H1 (cell line): ENCODE measurements around the gene FPGS. TPM values are rescaled to one million over a fixed set of nuclear protein-coding genes. Genes with fewer than 3 reads are reported as not detected.
A peak's percentile ranks its signal among the peaks of the same experiment; 100 is the strongest.

Experiments used
- CTCF ChIA-PET: fragments of 300-600 bp; sonication (Branson Sonifier 250); formaldehyde crosslinking; loops from one replicate; lab custom pipeline; 2021; ENCODE audit not compliant: partially characterized antibody; lab: Charles Lee
- POLR2A ChIA-PET: fragments of 300-600 bp; sonication (Branson Sonifier 250); formaldehyde crosslinking; loops from one replicate; lab custom pipeline; 2021; ENCODE audit warnings: inconsistent platforms; ENCODE audit not compliant: partially characterized antibody; lab: Charles Lee
- DNase-seq, 2 experiments: peaks; one replicate each; pipeline versions ENCODE4 v3.0.0 to v3.0.0-alpha.2; 2010 to 2022; ENCODE audit warnings: low spot score in 2 of 2, low read depth in 1 of 2, mixed read lengths in 1 of 2
- FAIRE-seq: peaks from 2 replicates; lab custom pipeline; 2011; peaks lifted over from hg19 to GRCh38; lab: Jason Lieb, UNC
- H2AFZ ChIP-seq: 2 replicates; pipeline ENCODE4 v1.8.1; 2012; ENCODE audit warnings: low read length, inconsistent platforms
- H2AK5ac ChIP-seq: 2 replicates; pipeline ENCODE4 v1.6.1; 2013; ENCODE audit warnings: low read depth, low read length
- H2BK120ac ChIP-seq: replicated peaks from 2 replicates; pipeline ENCODE3; 2013; ENCODE audit warnings: low read depth, low read length, inconsistent platforms
- H2BK12ac ChIP-seq: 2 replicates; pipeline ENCODE4 v1.6.1; 2013; ENCODE audit warnings: low read depth, low read length
- H2BK15ac ChIP-seq: 2 replicates; pipeline ENCODE4 v1.6.1; 2013; ENCODE audit warnings: low read length
- H2BK20ac ChIP-seq: 2 replicates; pipeline ENCODE4 v1.6.1; 2013; ENCODE audit warnings: low read length
- H2BK5ac ChIP-seq: 2 replicates; pipeline ENCODE4 v1.6.1; 2013; ENCODE audit warnings: low read depth, low read length
- H3K14ac ChIP-seq: 2 replicates; pipeline ENCODE4 v1.6.1; 2013; ENCODE audit warnings: inconsistent platforms; ENCODE audit not compliant: insufficient read length
- H3K18ac ChIP-seq: 2 replicates; pipeline ENCODE4 v1.6.1; 2013; ENCODE audit warnings: low read length; ENCODE audit errors: extremely low read depth
- H3K23ac ChIP-seq: 2 replicates; pipeline ENCODE4 v1.6.1; 2013; ENCODE audit warnings: inconsistent platforms; ENCODE audit not compliant: insufficient read length
- H3K23me2 ChIP-seq: 2 replicates; pipeline ENCODE4 v1.6.1; 2013; ENCODE audit warnings: low read depth, low read length
- H3K27ac ChIP-seq: 2 replicates; pipeline ENCODE4 v1.6.1; 2011; ENCODE audit warnings: low read depth, low read length, inconsistent platforms
- H3K27me3 ChIP-seq, 4 experiments: replicated peaks in 1 of 4; 1 replicate in 1 of 4; 2 replicates in 3 of 4; pipeline versions ENCODE4 v1.6.1 to v1.8.1; 2011 to 2013; ENCODE audit warnings: low read length in 3 of 4, mild to moderate bottlenecking in 3 of 4, inconsistent platforms in 2 of 4, mixed read lengths in 2 of 4, moderate library complexity in 1 of 4; ENCODE audit not compliant: control insufficient read depth in 3 of 4, insufficient read depth in 3 of 4; ENCODE audit errors: extremely low read depth in 1 of 4
- H3K36me3 ChIP-seq, 4 experiments: 2 replicates each; pipeline versions ENCODE4 v1.6.1 to v1.8.1; 2011 to 2013; ENCODE audit warnings: mild to moderate bottlenecking in 4 of 4, low read length in 3 of 4, moderate library complexity in 2 of 4, control low read depth in 1 of 4, inconsistent platforms in 1 of 4; ENCODE audit not compliant: insufficient read depth in 4 of 4, control insufficient read depth in 2 of 4
- H3K4ac ChIP-seq: replicated peaks from 2 replicates; pipeline ENCODE3; 2013; ENCODE audit warnings: low read length, low read depth, mixed read lengths, inconsistent platforms; ENCODE audit not compliant: insufficient read length
- H3K4me1 ChIP-seq, 4 experiments: replicated peaks in 1 of 4; 1 replicate in 1 of 4; 2 replicates in 3 of 4; pipeline versions ENCODE4 v1.6.1 to v1.8.1; 2011 to 2013; ENCODE audit warnings: low read length in 3 of 4, inconsistent platforms in 2 of 4, mixed read lengths in 1 of 4; ENCODE audit not compliant: insufficient read depth in 4 of 4, control insufficient read depth in 3 of 4
- H3K4me2 ChIP-seq, 2 experiments: 2 replicates each; pipeline versions ENCODE4 v1.6.1 to v1.8.1; 2011 to 2013; ENCODE audit warnings: low read depth in 2 of 2, low read length in 2 of 2, control low read depth in 1 of 2, inconsistent platforms in 1 of 2, mild to moderate bottlenecking in 1 of 2; ENCODE audit not compliant: insufficient read depth in 1 of 2
- H3K4me3 ChIP-seq, 4 experiments: fragments of 200-600, 300-600 bp in 1 of 4; sonication (generic), shearing (Covaris generic), sonication (Bioruptor Twin) in 1 of 4; 2 replicates each; pipeline versions ENCODE4 v1.5.1 to v1.8.1; 2011 to 2016; ENCODE audit warnings: low read length in 4 of 4, low read depth in 3 of 4, control low read depth in 2 of 4, inconsistent platforms in 2 of 4, mild to moderate bottlenecking in 2 of 4, mixed read lengths in 1 of 4, moderate library complexity in 1 of 4; ENCODE audit not compliant: insufficient read depth in 2 of 4; ENCODE audit errors: extremely low read depth in 1 of 4
- H3K56ac ChIP-seq: replicated peaks from 2 replicates; pipeline ENCODE3; 2013; ENCODE audit warnings: low read depth, mild to moderate bottlenecking, mixed read lengths, low read length, inconsistent platforms; ENCODE audit not compliant: insufficient read length
- H3K79me1 ChIP-seq: 2 replicates; pipeline ENCODE4 v1.6.1; 2013; ENCODE audit warnings: low read depth, low read length, control low read depth
- H3K79me2 ChIP-seq, 2 experiments: 2 replicates each; pipeline versions ENCODE4 v1.6.1 to v1.8.1; 2012 to 2013; ENCODE audit warnings: low read length in 2 of 2, mild to moderate bottlenecking in 2 of 2, inconsistent platforms in 1 of 2; ENCODE audit not compliant: insufficient read depth in 2 of 2, control insufficient read depth in 1 of 2
- H3K9ac ChIP-seq, 4 experiments: replicated peaks in 1 of 4; 1 replicate in 1 of 4; 2 replicates in 3 of 4; pipeline versions ENCODE4 v1.6.1 to v1.8.1; 2011 to 2013; ENCODE audit warnings: low read depth in 3 of 4, low read length in 3 of 4, control low read depth in 2 of 4, mild to moderate bottlenecking in 2 of 4, moderate library complexity in 2 of 4, inconsistent platforms in 1 of 4; ENCODE audit errors: extremely low read depth in 1 of 4
- H3K9me3 ChIP-seq, 2 experiments: 2 replicates each; pipeline versions ENCODE4 v1.6.1 to v1.8.1; 2012 to 2013; ENCODE audit warnings: mild to moderate bottlenecking in 2 of 2, moderate library complexity in 2 of 2, control low read depth in 1 of 2, inconsistent platforms in 1 of 2, low read depth in 1 of 2, low read length in 1 of 2, mixed read lengths in 1 of 2; ENCODE audit not compliant: insufficient read depth in 2 of 2
- H4K20me1 ChIP-seq, 2 experiments: replicated peaks in 1 of 2; 2 replicates each; pipeline versions ENCODE3 to v1.8.1; 2011 to 2013; ENCODE audit warnings: inconsistent platforms in 2 of 2, low read length in 2 of 2, mild to moderate bottlenecking in 1 of 2; ENCODE audit not compliant: insufficient read depth in 2 of 2, control insufficient read depth in 1 of 2
- H4K5ac ChIP-seq: 2 replicates; pipeline ENCODE4 v1.6.1; 2013; ENCODE audit warnings: low read length, low read depth, mixed read lengths, inconsistent platforms; ENCODE audit not compliant: insufficient read length
- H4K8ac ChIP-seq: 2 replicates; pipeline ENCODE4 v1.8.0; 2013; ENCODE audit warnings: mild to moderate bottlenecking, moderate library complexity, low read length, inconsistent platforms; ENCODE audit not compliant: insufficient read depth; ENCODE audit errors: extremely low read depth
- H4K91ac ChIP-seq: replicated peaks from 2 replicates; pipeline ENCODE3; 2013; ENCODE audit warnings: low read length, mixed read lengths, inconsistent platforms; ENCODE audit not compliant: insufficient read length
- ASH2L ChIP-seq: fragments of 200-600, 300-600 bp; sonication (generic); IDR thresholded peaks from one replicate; pipeline ENCODE4 v1.7.1; 2017; ENCODE audit warnings: low read length
- CBX8 ChIP-seq: fragments of 300-800, 300-1000 bp; sonication (generic); IDR thresholded peaks from 2 replicates; pipeline ENCODE4 v1.7.1; 2016; ENCODE audit warnings: low read depth, low read length, borderline replicate concordance
- CEBPB ChIP-seq: IDR thresholded peaks from 2 replicates; pipeline ENCODE4 v1.6.1; 2012; ENCODE audit warnings: low read depth, low read length
- KDM1A ChIP-seq: fragments of 200-600, 300-600 bp; sonication (generic); IDR thresholded peaks from 2 replicates; pipeline ENCODE4 v1.7.1; 2016; ENCODE audit warnings: mild to moderate bottlenecking, low read length, borderline replicate concordance
- RNF2 ChIP-seq: fragments of 200-900, 300-1000 bp; sonication (generic); IDR thresholded peaks from 2 replicates; pipeline ENCODE4 v1.7.1; 2016; ENCODE audit warnings: borderline replicate concordance, low read depth, mild to moderate bottlenecking, antibody characterized with exemption, low read length; ENCODE audit not compliant: poor library complexity, severe bottlenecking; ENCODE audit errors: missing control alignments
- SUZ12 ChIP-seq: fragments of 200-600 bp; sonication (generic); IDR thresholded peaks from 2 replicates; pipeline ENCODE4 v1.6.1; 2012; ENCODE audit warnings: mild to moderate bottlenecking, inconsistent platforms, low read length, moderate library complexity, mixed read lengths
- TCF12 ChIP-seq: IDR thresholded peaks from 2 replicates; pipeline ENCODE4 v1.6.1; 2011; ENCODE audit warnings: low read depth, mild to moderate bottlenecking, low read length
- TEAD4 ChIP-seq: IDR thresholded peaks from 2 replicates; pipeline ENCODE4 v1.6.1; 2012; ENCODE audit warnings: low read depth, low read length, inconsistent platforms, mixed read lengths
- ZNF274 ChIP-seq: IDR thresholded peaks from 2 replicates; pipeline ENCODE4 v1.7.0; 2012; ENCODE audit warnings: low read length, borderline replicate concordance; ENCODE audit errors: extremely low read depth
- WGBS, 2 experiments: shearing (Covaris generic) in 1 of 2; methylation state at CpG; one replicate each; pipeline versions ENCODE4 v1.1.6 to v1.1.7; 2013 to 2015; ENCODE audit warnings: low lambda C conversion rate in 2 of 2, mixed read lengths in 2 of 2, inconsistent platforms in 1 of 2, low coverage in 1 of 2, missing lambda C conversion rate in 1 of 2; ENCODE audit not compliant: insufficient replicate concordance in 2 of 2, insufficient coverage in 1 of 2, insufficient read length in 1 of 2; ENCODE audit errors: extremely low coverage in 1 of 2, missing lambda C conversion rate in 1 of 2; 5-methylcytosine and 5-hydroxymethylcytosine counted together
- polyA plus RNA-seq, 7 experiments: library from polyadenylated mRNA; depleted of rRNA in 3 of 7; stranded (reverse) in 5 of 7; unstranded in 2 of 7; fragments of >200 nt in 5 of 7; fragments of 200-250 nt in 2 of 7; gene quantifications; 1 replicate in 5 of 7; 2 replicates in 1 of 7; 4 replicates in 1 of 7; pipeline versions ENCODE4 v1.2.1 to v1.2.3, GENCODE V29; 2011 to 2013; ENCODE audit warnings: missing spikeins in 2 of 7, mixed read lengths in 2 of 7
- total RNA-seq: library from RNA; stranded (reverse); fragmentation: NEBNext Ultra II Directional; extraction: Animal tissue kit (Norgen Biotek cat#: 25700); gene quantifications from 2 replicates; pipeline ENCODE4 v1.2.1, GENCODE V29; 2021
- TF ChIP-seq, protein P1 (sequence below), 3 experiments: IDR thresholded peaks; 1 replicate in 2 of 3; 2 replicates in 1 of 3; pipeline versions ENCODE4 v1.5.1 to v1.6.1; 2011; ENCODE audit warnings: low read length in 3 of 3, mild to moderate bottlenecking in 3 of 3, inconsistent platforms in 2 of 3, low read depth in 1 of 3, moderate library complexity in 1 of 3; ENCODE audit not compliant: insufficient read depth in 1 of 3; ENCODE audit errors: control extremely low read depth in 1 of 3

Gene FPGS
- total and polyA plus RNA-seq, 2 of the 8 experiments (the other 6 are each of a cell fraction or from before 2014, with no cell fraction given): 62.4 to 83.0 TPM

DNA sequence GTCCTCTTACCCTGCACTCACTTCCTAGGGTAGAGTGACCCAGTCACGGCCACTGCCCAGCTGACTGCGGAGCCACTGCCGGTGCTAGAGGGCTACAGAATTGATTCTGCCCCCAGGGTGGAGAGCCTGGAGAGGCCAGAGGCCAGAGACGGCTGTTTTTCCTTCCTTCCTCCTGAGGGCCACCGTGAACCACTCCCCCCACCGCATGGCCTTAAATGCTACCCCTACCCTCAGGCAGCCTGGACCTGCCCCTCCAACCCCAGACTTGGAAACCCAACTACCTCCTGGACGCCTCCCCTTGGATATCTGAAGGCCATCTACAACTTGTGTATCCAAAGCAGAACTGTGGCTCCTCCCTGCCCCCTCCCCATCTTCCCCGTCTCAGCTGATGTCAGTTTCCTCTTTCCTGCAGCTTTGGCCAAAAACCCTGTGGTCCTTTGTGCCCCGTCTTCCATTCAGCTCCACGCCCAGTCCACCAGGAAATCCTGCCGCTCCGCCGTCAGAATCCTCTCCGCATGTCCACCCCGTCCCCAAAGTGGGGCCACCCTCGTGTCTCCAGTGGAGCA, 40.5 kb upstream of the FPGS start:
- H4K91ac ChIP-seq: peak overlapping the region; percentile 4
- TF ChIP-seq SUZ12 (no peak), TEAD4 (no peak), ZNF274 (no peak), CEBPB (no peak), TCF12 (no peak), ASH2L (no peak), KDM1A (no peak), RNF2 (no peak), CBX8 (no peak)
- TF ChIP-seq, protein P1, sequence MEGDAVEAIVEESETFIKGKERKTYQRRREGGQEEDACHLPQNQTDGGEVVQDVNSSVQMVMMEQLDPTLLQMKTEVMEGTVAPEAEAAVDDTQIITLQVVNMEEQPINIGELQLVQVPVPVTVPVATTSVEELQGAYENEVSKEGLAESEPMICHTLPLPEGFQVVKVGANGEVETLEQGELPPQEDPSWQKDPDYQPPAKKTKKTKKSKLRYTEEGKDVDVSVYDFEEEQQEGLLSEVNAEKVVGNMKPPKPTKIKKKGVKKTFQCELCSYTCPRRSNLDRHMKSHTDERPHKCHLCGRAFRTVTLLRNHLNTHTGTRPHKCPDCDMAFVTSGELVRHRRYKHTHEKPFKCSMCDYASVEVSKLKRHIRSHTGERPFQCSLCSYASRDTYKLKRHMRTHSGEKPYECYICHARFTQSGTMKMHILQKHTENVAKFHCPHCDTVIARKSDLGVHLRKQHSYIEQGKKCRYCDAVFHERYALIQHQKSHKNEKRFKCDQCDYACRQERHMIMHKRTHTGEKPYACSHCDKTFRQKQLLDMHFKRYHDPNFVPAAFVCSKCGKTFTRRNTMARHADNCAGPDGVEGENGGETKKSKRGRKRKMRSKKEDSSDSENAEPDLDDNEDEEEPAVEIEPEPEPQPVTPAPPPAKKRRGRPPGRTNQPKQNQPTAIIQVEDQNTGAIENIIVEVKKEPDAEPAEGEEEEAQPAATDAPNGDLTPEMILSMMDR (IDR thresholded peaks at IDR 0.05; ENCODE audit: control extremely low read depth in 1 of 3, insufficient read depth in 1 of 3, low read depth in 1 of 3, low read length in 3 of 3): no peak

More for the DNA sequence above, 40.5 kb upstream of the FPGS start:
- WGBS, 2 experiments: 82% methylated on average over 16 of the region's 16 CpGs; no CpG with 5 or more reads in 1 of the 2 experiments
- 0 out of 4 replicates have a peak overlapping the region, but pooled peaks of 1 of the 2 experiments have one; percentile 32 for H3K4me2 ChIP-seq
- no peaks in the 10 kb centered on the region for H3K23me2 ChIP-seq
- ChIA-PET CTCF (interaction anchor here (0.7 to 14.6 kb wide), 11 partner anchors 7 to 116 kb away, joined by 3 to 227 read pairs (median 4); partner anchors contain the start of genes CDK9 and SH2D3C), POLR2A (interaction anchor here (1.0 to 1.6 kb wide), 4 partner anchors 11 to 309 kb away, joined by 3 to 5 read pairs (median 4); no protein-coding TSS in a partner anchor)
- H2BK120ac ChIP-seq: no peak overlapping the region
- peak overlapping the region; percentile 55; the same call in 1 of the 2 replicates for H2BK12ac ChIP-seq
- H3K79me1 ChIP-seq: no peaks in the 10 kb centered on the region
- no peaks in the 10 kb centered on the region for H3K27me3 ChIP-seq
- no peak overlapping the region for H3K14ac ChIP-seq
- peak overlapping the region; percentile 68; the same call in 1 of the 2 replicates for H2AFZ ChIP-seq
- no peak overlapping the region for H3K23ac ChIP-seq
- H4K5ac ChIP-seq: no peak overlapping the region
- H3K36me3 ChIP-seq: no peaks in the 10 kb centered on the region
- H3K18ac ChIP-seq: peak overlapping the region; percentile 48
- DNase-seq (no peak), FAIRE-seq (no peak)
- no peak overlapping the region for H3K9ac ChIP-seq
- H3K9me3 ChIP-seq: no peaks in the 10 kb centered on the region
- peak overlapping the region; percentile 88; the same call in 1 of the 2 replicates for H2BK15ac ChIP-seq
- no peak overlapping the region for H2AK5ac ChIP-seq
- no peak overlapping the region for H3K4ac ChIP-seq
- no peak overlapping the region for H3K56ac ChIP-seq
- no peak overlapping the region for H3K4me3 ChIP-seq
- no peak overlapping the region for H2BK5ac ChIP-seq
- H4K20me1 ChIP-seq: no peaks in the 10 kb centered on the region
- H3K79me2 ChIP-seq: no peaks in the 10 kb centered on the region
- no peak overlapping the region for H3K27ac ChIP-seq
- H4K8ac ChIP-seq: 0 out of 2 replicates have a peak overlapping the region, but pooled peaks have one; percentile 19
- H3K4me1 ChIP-seq: peaks cover 0 to 18% (median 14%) of the 10 kb centered on the region in 4 experiments; a peak in 6 of 7 replicates
- no peak overlapping the region for H2BK20ac ChIP-seq
